ENCODE results near the gene EVI5. TPM values are rescaled to one million over a fixed set of nuclear protein-coding genes. Genes with fewer than 3 reads are reported as not detected.
"Not testable (repeated sequence)": the region's sequence is repeated elsewhere in the genome, so short reads cannot be mapped to it uniquely, and the experiment has no call there.

The EVI5 gene
- total RNA-seq, 1 experiment from 2014 or later = 12.8 TPM

DNA sequence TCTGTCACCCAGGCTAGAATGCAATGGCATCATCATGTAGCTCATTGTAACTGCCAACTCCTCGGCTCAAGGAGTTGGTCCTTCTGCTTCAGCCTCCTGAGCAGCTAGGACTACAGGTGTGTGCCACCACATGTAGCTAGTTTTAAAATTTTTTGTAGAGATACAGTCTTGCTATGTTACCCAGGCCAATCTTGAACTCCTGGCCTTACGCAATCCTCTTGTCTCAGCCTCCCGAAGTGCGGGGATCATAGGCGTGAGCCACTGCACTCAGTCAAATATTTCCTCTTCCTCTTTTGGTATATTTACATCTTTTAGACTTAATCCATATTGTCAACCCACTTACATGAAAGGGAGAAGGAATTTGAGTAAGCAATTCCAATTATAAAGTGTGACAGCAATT is 121.1 kb downstream of the EVI5 start:
- H3K4me3 ChIP-seq = no peak overlapping the region
- no peak for DNase-seq

DNA sequence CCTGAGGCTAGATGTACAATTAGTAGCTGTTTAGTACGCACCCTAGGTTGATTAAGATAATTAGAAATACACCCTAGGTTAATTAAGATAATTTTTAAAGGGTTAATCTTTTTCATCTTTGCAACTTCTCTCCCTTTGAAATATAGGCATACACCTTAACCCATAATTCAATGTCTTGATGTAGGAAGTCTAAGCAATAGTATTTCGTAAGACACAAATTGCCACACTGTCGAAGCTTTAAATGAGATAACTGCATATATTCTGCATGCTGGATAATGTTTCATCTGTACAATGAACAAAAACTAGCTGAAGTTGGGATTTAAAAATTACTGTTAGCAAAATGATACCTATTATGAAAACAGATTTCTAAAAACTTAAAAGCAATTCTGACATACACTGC is 122.9 kb downstream of the EVI5 start:
- H3K27me3 ChIP-seq = no peaks in the 10 kb centered on the region
- no peak for DNase-seq
- H3K9me3 ChIP-seq = 0 out of 2 replicates have a peak, but pooled peaks cover 3% of the 10 kb centered on the region
- no peak overlapping the region for H3K4me3 ChIP-seq
- no peaks in the 10 kb centered on the region for H3K36me3 ChIP-seq

More for the DNA sequence above, 121.1 kb downstream of the EVI5 start:
- H3K27me3 ChIP-seq = no peaks in the 10 kb centered on the region
- H3K9me3 ChIP-seq = 0 out of 2 replicates have a peak, but pooled peaks cover 3% of the 10 kb centered on the region
- H3K36me3 ChIP-seq = no peaks in the 10 kb centered on the region

DNA sequence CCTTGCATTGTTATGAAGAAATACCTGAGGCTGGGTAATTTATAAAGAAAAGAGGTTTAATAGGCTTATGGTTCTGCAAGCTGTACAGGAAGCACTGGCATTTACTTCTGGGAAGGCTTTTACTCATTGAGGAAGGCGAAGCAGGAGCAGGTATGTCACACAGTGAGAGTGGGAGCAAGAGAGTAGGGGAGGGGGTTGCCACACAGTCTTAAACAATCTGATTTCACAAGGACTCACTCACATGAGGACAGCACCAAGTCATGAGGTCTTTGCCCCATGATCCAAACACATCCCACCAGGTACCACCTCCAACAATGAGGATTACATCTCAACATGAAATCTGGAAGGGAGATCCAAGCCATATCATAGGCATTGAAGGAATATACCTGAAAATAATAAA is 127.2 kb downstream of the EVI5 start:
- Histone ChIP-seq H3K36me3 (no peaks in the 10 kb centered on the region), H3K9me3 (peaks cover 19% of the 10 kb centered on the region), H3K27me3 (no peaks in the 10 kb centered on the region), H3K4me3 (no peak overlapping the region)
- no peak for DNase-seq

DNA sequence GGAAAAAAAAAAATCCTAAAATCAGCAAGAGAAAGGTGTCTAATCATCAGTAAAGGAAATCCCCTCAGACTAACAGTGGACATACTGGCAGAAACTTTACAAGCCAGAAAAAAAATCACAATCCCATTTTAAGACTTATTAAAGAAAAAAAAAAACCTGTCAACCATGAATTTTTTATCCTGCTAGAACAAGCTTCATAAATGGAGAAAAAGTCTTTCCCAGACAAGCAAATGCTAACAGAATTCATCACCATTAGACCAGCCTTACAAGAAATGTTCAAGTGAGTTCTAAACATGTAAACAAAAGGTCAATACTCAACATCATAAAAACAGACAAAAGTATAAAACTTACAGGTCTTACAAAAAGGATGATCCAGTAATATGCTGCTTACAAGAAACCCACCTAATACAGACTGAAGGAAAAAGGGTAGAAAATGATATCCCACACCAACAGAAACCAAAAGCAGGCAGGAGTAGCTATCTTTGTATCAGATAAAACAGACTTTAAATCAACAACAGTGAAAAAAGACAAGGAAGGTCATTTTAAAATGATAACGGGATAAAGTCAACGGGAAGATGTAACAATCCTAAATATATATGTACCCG is 129.6 kb downstream of the EVI5 start:
- Histone ChIP-seq H3K27me3 (no peaks in the 10 kb centered on the region), H3K36me3 (no peaks in the 10 kb centered on the region), H3K9me3 (peaks cover 19% of the 10 kb centered on the region), H3K4me3 (no peak overlapping the region)
- no peak for DNase-seq

DNA sequence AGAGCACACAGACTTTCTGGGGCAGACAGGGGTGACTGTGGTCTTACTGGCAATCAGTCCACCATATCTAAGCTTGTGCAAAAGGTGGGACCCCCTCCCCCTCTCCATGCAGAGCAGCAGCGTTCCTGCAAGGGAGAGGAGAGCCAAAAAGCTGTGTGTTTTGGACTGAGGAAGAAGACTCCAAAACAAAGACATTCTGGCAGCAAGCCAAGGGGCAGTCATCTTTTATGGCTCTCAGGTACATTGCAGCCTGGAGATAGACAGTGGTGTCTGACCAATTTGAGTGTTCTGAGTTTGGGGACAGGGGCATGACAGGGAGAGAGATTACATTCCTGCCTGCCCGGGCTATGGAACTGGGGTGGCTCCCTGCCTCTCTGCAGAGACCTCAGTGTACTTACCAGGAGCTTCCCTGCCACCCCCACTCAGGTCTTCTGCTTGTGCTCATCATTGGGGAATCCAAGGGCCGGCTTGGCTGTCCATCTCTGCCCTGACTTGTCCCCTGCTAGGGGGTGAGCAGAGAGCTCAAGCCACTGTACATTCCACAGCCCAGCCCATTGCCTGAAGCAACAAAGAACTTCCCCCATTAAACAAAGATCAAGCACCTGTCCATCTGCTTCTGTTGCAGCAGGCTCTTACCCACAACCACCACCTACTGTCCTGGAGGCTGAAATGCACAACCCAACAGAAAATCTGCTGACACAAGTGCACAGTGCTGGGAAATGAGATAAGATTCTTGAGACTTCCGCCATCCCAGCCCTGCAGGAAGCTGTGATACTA is 131.1 kb downstream of the EVI5 start:
- no peaks in the 10 kb centered on the region for H3K36me3 ChIP-seq
- DNase-seq = no peak
- no peaks in the 10 kb centered on the region for H3K27me3 ChIP-seq
- no peak overlapping the region for H3K4me3 ChIP-seq
- H3K9me3 ChIP-seq = peaks cover 16% of the 10 kb centered on the region

DNA sequence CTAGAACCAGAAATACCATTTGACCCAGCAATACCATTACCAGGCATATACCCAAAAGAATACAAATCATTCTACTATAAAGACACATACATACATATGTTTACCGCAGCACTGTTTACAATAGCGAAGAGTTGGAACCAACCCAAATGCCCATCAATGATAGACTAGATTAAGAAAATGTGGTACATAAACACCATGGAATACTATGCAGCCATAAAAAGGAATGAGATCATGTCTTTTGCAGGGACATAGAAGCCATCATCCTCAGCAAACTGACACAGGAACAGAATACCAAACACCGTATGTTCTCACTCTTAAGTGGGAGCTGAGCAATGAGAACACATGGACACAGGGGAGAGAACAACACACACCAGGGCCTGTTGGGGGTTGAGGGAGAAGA is 144.2 kb downstream of the EVI5 start:
- not testable (repeated sequence) for H3K36me3 ChIP-seq, DNase-seq, H3K27me3 ChIP-seq, H3K4me3 ChIP-seq, H3K9me3 ChIP-seq

DNA sequence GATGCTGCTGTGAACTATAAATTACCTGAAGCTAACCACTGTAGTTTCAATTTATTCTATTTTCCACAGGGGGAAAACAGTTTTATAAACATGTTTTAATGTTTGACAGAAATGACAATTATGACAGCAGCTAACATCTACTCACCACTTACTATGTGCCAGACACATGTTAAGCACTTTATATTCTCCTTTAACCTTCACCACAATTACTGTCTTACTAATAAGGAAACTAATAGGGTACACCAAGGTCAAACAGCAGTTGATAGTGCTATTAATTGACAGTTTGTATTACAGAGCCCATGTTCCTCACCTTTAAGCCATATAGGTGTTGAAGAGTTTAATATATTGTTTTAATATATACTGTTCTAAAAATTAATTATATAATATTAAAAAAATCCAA is 146.4 kb downstream of the EVI5 start:
- no peak overlapping the region for H3K4me3 ChIP-seq
- H3K36me3 ChIP-seq = no peaks in the 10 kb centered on the region
- no peak for DNase-seq
- no peaks in the 10 kb centered on the region for H3K9me3 ChIP-seq
- H3K27me3 ChIP-seq = no peaks in the 10 kb centered on the region

DNA sequence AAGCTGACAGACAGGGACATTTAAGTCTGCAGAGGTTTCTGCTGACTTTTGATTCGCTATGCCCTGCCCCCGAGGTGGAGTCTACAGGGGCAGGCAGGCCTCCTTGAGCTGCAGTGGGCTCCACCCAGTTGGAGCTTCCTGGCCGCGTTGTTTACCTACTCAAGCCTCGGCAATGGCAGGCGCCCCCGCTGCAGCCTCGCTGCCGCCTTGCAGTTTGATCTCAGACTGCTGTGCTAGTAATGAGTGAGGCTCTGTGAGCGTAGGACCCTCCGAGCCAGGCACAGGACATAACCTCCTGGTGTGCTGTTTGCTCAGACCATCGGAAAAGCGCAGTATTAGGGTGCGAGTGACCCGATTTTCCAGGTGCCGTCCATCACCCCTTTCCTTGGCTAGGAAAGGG is 149.7 kb downstream of the EVI5 start:
- DNase-seq, H3K4me3 ChIP-seq, H3K36me3 ChIP-seq, H3K9me3 ChIP-seq, H3K27me3 ChIP-seq: not testable (repeated sequence)

DNA sequence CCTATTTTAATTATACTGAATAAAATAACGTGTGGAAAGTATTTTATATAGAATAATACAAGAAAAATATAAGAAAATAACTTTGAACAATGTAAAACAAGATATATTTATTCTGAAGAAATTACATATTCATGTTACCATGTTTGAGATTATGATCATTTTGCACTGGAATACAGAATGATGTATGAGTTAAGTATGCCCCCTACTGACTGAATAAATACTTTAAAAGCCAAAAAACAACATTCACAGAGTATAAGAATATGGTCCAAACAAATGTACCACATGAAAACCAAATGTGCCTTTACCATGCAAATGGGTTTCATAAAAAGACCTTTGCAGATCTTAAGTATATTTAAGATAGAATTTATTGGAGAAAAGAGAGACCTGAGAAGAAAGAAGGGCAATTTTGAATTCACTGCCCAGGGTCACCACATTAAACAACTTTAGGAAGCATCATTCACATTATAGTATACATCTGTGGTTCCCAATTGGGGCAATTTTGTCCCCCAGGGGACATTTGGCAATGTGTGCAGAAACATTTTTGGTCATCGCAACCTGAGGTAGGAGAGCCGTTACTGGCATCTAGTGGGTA is 161.6 kb downstream of the EVI5 start:
- no peak for DNase-seq
- Histone ChIP-seq H3K36me3 (no peaks in the 10 kb centered on the region), H3K4me3 (no peak overlapping the region), H3K9me3 (no peaks in the 10 kb centered on the region), H3K27me3 (no peaks in the 10 kb centered on the region)

DNA sequence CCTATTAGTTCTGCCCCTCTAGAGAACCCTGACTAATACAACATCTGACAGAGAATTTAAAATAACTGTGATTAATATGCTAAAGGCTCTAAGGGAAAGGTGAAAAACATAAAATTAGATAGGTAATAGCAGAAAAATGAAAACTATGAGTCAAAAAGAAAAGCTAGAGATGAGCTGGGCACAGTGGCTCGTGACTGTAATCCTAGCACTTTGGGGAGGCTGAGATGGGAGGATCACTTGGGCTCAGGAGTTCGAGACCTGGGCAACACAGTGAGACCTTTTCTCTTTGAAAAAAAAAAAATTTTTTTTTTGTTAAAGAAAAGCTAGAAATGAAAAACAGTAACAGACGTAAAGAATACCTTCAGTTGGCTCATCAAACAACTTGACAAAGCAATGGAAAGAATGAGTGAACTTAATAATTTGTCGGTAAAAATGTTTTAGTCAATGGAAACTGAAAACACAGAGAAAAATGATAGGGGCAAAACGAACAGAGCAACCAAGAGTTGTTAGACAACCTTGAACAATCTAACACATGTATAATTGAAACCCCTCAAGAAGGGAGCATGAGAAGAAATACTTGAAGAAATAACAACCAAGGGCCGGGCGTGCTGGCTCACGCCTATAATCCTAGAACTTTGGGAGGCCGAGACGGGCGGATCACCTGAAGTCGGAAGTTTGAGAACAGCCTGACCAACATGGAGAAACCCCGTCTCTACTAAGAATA is 165.3 kb downstream of the EVI5 start:
- no peak for DNase-seq
- Histone ChIP-seq H3K4me3 (no peak overlapping the region), H3K27me3 (no peaks in the 10 kb centered on the region), H3K36me3 (no peaks in the 10 kb centered on the region; the same call in 1 of the 2 replicates), H3K9me3 (no peaks in the 10 kb centered on the region)

DNA sequence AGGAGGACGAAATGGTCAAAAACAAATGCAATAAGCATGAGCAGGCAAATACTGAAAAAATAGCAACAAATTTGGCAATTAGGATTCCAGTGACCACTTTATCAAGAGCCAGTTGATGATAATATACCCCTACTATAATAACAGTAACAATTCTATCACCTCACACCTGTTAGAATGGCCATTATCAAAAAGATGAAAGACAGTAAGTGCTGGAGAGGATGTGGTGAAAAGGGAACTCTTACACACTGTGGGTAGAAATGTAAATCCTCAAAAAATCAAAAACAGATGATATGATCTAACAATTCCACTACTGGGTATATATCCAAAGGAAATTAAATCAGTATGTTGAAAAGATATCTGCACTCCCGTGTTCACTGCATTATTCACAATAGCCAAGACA is 183.9 kb downstream of the EVI5 start:
- Histone ChIP-seq H3K4me3 (no peak overlapping the region), H3K27me3 (no peaks in the 10 kb centered on the region), H3K36me3 (no peaks in the 10 kb centered on the region), H3K9me3 (no peaks in the 10 kb centered on the region)
- DNase-seq = no peak

DNA sequence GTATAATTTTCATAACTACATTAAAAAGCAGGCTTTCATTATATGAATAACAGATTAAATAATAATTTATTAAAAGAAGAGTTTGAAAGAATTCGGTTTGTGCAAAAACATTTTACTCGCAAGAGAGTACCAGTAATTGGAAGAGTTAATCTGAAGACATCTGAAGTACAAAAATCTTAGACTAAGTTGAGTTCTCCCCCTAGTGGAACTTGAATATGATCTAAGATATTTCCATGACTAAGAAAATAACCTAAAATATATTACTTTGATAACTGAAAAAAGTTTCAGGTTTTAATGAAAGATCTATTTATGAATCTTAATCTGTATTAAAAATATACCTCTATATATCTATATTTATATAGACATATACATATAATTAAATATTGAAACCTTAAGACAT is 185.7 kb downstream of the EVI5 start:
- DNase-seq = no peak
- H3K9me3 ChIP-seq = no peaks in the 10 kb centered on the region
- H3K4me3 ChIP-seq = no peak overlapping the region
- H3K36me3 ChIP-seq = no peaks in the 10 kb centered on the region
- H3K27me3 ChIP-seq = no peaks in the 10 kb centered on the region

DNA sequence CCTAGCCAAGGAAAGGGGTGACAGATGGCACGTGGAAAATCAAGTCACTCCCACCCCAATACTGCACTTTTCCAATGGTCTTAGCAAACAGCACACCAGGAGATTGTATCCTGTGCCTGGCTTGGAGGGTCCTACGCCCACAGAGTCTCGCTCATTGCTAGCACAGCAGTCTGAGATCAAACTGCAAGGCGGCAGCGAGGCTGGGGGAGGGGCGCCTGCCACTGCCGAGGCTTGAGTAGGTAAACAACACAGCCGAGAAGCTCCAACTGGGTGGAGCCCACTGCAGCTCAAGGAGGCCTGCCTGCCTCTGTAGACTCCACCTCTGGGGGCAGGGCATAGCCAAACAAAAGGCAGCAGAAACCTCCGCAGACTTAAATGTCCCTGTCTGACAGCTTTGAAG is 195.5 kb downstream of the EVI5 start:
- not testable (repeated sequence) for H3K36me3 ChIP-seq, H3K27me3 ChIP-seq, H3K9me3 ChIP-seq, H3K4me3 ChIP-seq, DNase-seq

DNA sequence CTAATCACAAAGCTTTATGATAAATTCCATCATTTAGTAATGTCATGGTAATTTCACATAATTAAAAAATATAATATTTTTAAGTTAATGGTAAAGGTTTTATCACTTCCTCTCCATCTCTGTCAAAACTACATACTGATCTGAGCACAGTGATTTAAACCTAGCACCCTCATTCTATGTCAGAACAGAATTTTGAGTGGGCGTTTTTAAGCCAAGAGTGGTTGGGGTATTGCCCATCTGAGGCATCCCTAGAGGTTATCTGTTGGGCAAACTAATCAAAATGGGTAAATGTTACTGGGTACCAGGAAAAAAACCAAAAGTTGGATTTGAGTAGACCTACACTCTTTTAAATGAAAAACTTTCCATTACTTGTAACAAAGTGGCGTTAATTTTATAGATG is 197.5 kb downstream of the EVI5 start:
- Histone ChIP-seq H3K4me3 (no peak overlapping the region), H3K36me3 (no peaks in the 10 kb centered on the region), H3K9me3 (no peaks in the 10 kb centered on the region; the same call in 1 of the 2 replicates), H3K27me3 (no peaks in the 10 kb centered on the region)
- DNase-seq = no peak

DNA sequence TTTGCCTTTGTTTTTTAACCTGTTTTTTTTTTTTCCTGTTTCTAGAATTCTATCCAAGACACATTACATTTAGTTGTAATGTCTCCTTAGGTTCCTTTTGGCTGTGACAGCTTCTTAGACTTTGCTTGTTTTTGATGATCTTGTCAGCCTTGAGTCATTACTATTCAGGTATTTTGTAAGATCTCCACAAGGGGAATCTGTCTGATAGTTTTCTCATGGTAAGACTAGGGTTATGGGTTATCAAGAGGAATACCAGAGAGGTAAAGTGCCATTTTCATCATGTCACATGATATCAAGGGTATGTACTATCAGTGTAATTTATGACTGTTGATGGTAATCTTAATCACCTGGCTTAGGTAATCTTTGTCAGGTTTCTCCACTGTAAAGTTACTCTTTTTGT is 199.1 kb downstream of the EVI5 start:
- no peaks in the 10 kb centered on the region; the same call in 1 of the 2 replicates for H3K9me3 ChIP-seq
- no peaks in the 10 kb centered on the region for H3K36me3 ChIP-seq
- no peak for DNase-seq
- no peak overlapping the region for H3K4me3 ChIP-seq
- H3K27me3 ChIP-seq = no peaks in the 10 kb centered on the region

DNA sequence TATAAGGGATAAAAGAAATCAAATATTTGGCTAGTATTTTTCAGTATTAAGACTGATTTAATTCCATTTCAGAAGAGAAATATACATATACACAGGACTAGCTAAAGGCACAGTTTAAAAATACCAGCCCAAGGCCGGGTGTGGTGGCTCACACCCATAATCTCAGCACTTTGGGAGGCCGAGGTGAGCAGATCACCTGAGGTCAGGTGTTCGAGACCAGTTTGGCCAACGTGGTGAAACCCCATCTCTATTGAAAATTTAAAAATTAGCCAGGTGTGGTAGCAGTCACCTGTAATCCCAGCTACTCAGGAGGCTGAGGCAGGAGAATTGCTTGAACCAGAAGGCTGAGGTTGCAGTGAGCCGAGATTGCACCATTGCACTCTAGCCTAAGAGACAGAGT is 200.1 kb downstream of the EVI5 start:
- not testable (repeated sequence) for H3K4me3 ChIP-seq, H3K27me3 ChIP-seq, DNase-seq, H3K9me3 ChIP-seq, H3K36me3 ChIP-seq
